Cardiac muscle cell (in vitro differentiated cells and primary cell): ENCODE results near the gene FNBP1. TPM values are rescaled to one million over a fixed set of nuclear protein-coding genes. Genes with fewer than 3 reads are reported as not detected.
"Not testable (repeated sequence)": the region's sequence is repeated elsewhere in the genome, so short reads cannot be mapped to it uniquely, and the experiment has no call there.

Experiments
- DNase-seq, 2 donors: peaks; one replicate each; pipeline versions ENCODE4 v3.0.0 to v3.0.0-alpha.2; 2010 to 2017; ENCODE audit warnings: low read depth in 1 of 2, low spot score in 1 of 2
- H3K27ac ChIP-seq: fragments of 200-600 bp; sonication (generic); 2 replicates; pipeline ENCODE4 v1.5.1; 2016
- H3K27me3 ChIP-seq: fragments of 200-600 bp; sonication (generic); 2 replicates; pipeline ENCODE4 v1.6.0; 2016; ENCODE audit warnings: control low read depth
- H3K36me3 ChIP-seq: fragments of 200-600 bp; sonication (generic); 2 replicates; pipeline ENCODE4 v1.5.1; 2016; ENCODE audit warnings: control low read depth
- H3K4me1 ChIP-seq: fragments of 200-600 bp; sonication (generic); 2 replicates; pipeline ENCODE4 v1.8.1; 2017; ENCODE audit warnings: low read depth, mild to moderate bottlenecking, mixed run types
- H3K4me3 ChIP-seq: fragments of 200-600 bp; sonication (generic); 2 replicates; pipeline ENCODE4 v1.5.1; 2016; ENCODE audit warnings: mild to moderate bottlenecking
- H3K9me3 ChIP-seq: fragments of 200-600 bp; sonication (generic); 2 replicates; pipeline ENCODE4 v1.5.1; 2017; ENCODE audit warnings: low read depth, mild to moderate bottlenecking, control low read depth
- polyA plus RNA-seq: library from polyadenylated mRNA; unstranded; fragments of >200 nt; fragmentation: Nextera tagmentation; extraction: Ambion mirVana; gene quantifications from 2 replicates; pipeline ENCODE4 v1.2.1, GENCODE V29; 2016
- total RNA-seq: library from RNA; depleted of rRNA; stranded (reverse); fragments of >200 nt; gene quantifications from 2 replicates; pipeline ENCODE4 v1.2.3, GENCODE V29; 2016
- TF ChIP-seq, protein P1 (sequence below): IDR thresholded peaks from 2 replicates; pipeline ENCODE4 v1.5.1; 2012; ENCODE audit warnings: low read depth, mild to moderate bottlenecking, low read length

Gene FNBP1
- total and polyA plus RNA-seq, 2 experiments from 2014 or later, result 20.5 to 37.9 TPM

DNA sequence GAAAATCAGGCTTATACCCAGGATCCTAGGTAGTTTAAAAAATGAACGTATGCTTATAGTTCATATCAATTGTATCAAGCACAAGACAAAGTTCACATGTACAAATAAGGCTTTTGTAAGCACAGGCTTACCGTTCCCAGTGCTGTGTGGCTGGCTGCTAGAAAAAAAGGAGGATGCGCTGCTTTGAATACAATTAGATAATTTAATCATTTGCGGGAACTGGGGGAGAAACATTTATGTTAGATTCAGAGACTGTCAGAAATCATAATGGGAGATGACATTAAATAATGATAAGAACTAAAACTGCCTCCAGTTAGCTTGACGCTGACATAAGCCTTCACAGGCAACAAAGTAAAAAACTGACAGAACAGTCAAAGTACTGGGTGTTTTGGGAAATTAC is 93.2 kb downstream of the FNBP1 start:
- no peaks in the 10 kb centered on the region for H3K9me3 ChIP-seq
- H3K27ac ChIP-seq, result no peak overlapping the region
- no peaks in the 10 kb centered on the region for H3K36me3 ChIP-seq
- no peak overlapping the region for H3K4me3 ChIP-seq
- H3K4me1 ChIP-seq, result peaks cover 2% of the 10 kb centered on the region
- DNase-seq, result no peak
- TF ChIP-seq, protein P1, sequence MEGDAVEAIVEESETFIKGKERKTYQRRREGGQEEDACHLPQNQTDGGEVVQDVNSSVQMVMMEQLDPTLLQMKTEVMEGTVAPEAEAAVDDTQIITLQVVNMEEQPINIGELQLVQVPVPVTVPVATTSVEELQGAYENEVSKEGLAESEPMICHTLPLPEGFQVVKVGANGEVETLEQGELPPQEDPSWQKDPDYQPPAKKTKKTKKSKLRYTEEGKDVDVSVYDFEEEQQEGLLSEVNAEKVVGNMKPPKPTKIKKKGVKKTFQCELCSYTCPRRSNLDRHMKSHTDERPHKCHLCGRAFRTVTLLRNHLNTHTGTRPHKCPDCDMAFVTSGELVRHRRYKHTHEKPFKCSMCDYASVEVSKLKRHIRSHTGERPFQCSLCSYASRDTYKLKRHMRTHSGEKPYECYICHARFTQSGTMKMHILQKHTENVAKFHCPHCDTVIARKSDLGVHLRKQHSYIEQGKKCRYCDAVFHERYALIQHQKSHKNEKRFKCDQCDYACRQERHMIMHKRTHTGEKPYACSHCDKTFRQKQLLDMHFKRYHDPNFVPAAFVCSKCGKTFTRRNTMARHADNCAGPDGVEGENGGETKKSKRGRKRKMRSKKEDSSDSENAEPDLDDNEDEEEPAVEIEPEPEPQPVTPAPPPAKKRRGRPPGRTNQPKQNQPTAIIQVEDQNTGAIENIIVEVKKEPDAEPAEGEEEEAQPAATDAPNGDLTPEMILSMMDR, result no peak
- no peaks in the 10 kb centered on the region for H3K27me3 ChIP-seq

DNA sequence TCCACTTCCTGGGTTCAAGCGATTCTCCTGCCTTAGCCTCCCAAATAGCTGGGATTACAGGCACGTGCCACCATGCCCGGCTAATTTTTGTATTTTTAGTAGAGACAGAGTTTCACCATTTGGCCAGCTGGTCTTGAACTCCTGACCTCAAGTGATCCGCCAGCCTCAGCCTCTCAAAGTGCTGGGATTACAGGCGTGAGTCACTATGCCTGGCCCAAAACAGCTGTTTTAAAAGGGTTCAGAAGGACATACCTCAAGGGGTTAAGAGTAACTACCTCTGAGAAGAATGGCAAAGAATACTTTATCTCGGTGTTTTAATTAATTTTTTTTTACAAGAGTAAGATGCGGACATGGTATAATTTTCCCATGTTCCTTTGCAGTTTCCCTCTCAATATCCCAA is 94.4 kb downstream of the FNBP1 start:
- H3K4me1 ChIP-seq, H3K36me3 ChIP-seq, H3K27ac ChIP-seq, H3K9me3 ChIP-seq, DNase-seq, H3K4me3 ChIP-seq, H3K27me3 ChIP-seq: not testable (repeated sequence)

DNA sequence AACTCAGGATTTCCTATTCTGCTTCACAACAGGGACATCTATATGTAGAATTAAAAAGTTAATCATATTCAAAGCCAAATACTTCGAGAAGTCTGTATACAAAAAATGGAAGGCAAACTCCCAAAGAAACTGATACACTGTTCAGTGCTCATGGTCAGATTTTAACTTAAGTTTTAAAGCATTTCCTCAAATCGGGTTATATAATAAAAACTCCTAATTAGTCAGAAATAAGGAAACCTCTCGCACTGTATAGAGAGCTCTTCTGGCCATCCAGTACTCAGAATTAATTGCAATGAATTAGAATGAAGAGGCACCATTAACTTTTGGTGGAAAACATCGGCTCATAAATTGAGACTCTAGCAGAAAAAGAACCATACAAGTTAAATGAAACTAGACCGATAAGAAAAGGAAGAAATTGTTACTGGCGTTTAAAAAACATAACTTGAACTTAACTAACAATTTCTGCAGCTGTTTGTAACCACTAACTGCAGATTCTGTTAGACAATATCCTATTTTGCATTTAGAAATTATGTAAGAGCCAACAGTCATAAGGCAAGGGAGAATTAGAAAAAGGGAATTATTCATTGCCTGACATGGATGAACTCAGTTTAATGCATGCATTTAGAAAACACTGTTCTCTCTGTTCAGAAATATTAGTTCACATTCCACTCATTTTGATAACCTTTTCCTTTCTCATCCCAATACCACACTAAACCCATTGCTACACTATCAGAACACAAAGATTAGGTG is 96.6 kb downstream of the FNBP1 start:
- TF ChIP-seq, protein P1, result no peak
- H3K27me3 ChIP-seq, result no peaks in the 10 kb centered on the region
- H3K27ac ChIP-seq, result no peak overlapping the region

DNA sequence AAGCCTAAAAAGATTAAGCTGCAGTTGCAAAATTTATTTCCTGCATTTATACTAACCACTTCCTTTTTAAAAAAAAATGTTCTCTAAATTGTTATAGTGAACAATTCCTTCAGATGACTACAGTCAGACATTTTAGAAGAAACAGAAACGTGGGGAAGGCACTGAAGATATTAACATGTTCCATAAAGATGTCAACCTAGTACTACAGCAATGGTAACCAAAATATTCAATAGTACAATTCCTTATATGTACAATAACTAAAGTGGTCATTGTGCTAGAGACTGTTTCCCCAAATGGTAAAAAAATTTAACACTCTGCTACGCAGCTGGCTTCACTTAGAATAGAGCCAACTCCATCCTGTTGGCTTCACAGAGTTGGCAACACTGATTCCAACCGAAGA is 97.7 kb downstream of the FNBP1 start:
- H3K27me3 ChIP-seq, result no peaks in the 10 kb centered on the region
- DNase-seq, result no peak
- TF ChIP-seq, protein P1, result no peak
- H3K27ac ChIP-seq, result no peak overlapping the region
- H3K9me3 ChIP-seq, result no peaks in the 10 kb centered on the region
- no peak overlapping the region for H3K4me3 ChIP-seq
- no peaks in the 10 kb centered on the region for H3K4me1 ChIP-seq
- H3K36me3 ChIP-seq, result no peaks in the 10 kb centered on the region

More for the DNA sequence above, 96.6 kb downstream of the FNBP1 start:
- H3K36me3 ChIP-seq, result no peaks in the 10 kb centered on the region
- H3K4me1 ChIP-seq, result no peaks in the 10 kb centered on the region
- DNase-seq, result no peak
- no peak overlapping the region for H3K4me3 ChIP-seq
- no peaks in the 10 kb centered on the region for H3K9me3 ChIP-seq

DNA sequence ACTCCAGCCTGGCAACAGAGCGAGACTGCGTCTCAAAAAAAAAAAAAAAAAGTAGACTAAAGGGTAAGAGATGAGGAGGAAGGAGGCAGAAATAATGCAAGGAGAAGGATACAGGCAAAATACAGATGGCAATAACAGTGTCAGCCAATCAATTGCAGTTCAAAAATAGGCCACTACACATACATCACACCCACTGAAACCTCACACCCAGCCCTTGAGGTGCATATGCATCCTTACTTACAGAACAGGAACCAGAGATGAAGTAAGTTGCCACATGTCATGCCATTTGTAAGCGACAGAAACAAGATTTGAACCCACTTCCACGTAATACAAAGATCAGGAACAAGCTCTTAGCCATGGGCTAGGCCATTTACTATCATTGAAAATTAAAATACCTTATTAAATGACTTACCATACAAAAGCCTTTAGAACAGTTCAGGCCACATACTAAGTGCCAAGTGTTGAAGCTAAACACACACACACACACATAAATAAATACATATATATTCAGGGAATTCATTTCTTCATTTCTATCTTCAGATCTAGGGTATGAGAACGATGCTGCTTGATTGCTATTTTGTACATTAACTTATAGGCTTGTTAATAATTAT is 98.4 kb downstream of the FNBP1 start:
- TF ChIP-seq, protein P1, result no peak
- H3K27me3 ChIP-seq, result no peaks in the 10 kb centered on the region
- DNase-seq, result no peak
- no peak overlapping the region for H3K4me3 ChIP-seq
- no peaks in the 10 kb centered on the region for H3K36me3 ChIP-seq
- no peaks in the 10 kb centered on the region for H3K4me1 ChIP-seq
- H3K27ac ChIP-seq, result no peak overlapping the region
- no peaks in the 10 kb centered on the region for H3K9me3 ChIP-seq

DNA sequence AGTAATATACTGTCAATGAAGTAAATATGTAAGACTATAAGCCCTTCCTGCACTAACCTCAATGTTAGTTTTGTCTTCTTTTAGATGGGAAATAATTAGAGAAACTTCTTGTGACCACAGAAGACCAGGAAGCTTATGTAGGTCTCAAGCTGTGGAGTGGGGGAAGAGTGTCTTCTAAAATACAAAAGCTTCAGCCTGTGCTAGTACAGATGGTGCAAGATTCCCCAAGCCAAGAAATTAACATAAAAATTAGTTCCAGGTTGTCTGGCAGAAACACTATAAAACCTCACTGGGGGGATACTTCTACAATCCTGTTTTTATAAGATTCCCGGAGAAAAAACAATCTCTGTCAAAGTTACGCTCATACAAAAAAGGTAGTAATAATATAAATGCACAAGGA is 103.6 kb downstream of the FNBP1 start:
- H3K4me1 ChIP-seq, result no peaks in the 10 kb centered on the region
- no peak for DNase-seq
- no peaks in the 10 kb centered on the region for H3K9me3 ChIP-seq
- no peak overlapping the region for H3K4me3 ChIP-seq
- H3K27me3 ChIP-seq, result no peaks in the 10 kb centered on the region
- no peak overlapping the region for H3K27ac ChIP-seq
- TF ChIP-seq, protein P1, result no peak
- no peaks in the 10 kb centered on the region for H3K36me3 ChIP-seq
